ENCODE results near the gene SBSN.
A peak's percentile ranks its signal among the peaks of the same experiment; 100 is the strongest.

Gene SBSN

GRCh38 chr19:35528218-35529038 is at the start of gene SBSN:
Gene SBSN, minus strand, starts transcription at chr19:35528311. Its CDS starts 30 bp downstream, at chr19:35528281.
- no peak for DNase-seq

DNA sequence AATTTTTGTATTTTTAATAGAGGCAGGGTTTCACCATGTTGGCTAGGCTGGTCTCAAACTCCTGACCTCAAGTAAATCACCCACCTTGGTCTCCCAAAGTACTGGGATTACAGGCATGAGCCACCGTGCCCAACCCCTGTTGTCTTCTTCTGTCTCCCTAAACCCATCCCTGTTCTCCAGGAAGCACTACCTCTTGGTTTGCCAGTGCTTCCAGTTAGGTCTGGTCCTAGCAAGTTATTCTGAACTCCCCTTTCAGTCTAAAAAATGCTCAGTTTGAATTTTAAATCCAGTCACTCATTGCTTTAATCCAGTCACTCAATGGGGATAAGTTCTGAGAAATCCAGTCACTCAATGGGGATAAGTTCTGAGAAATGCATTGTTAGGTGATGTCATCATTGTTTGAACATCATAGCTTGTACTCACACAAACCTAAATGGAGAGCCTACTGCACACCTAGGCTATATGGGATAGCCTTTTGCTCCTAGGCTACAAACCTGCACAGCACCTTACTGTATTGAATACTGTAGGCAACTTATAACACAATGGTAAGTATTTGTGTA is 43.4 kb upstream of the SBSN start:
- DNase-seq, result no peak

GRCh38 chr19:35569281-35569781 is 41.2 kb upstream of the SBSN start:
- DNase-seq, result no peak

GRCh38 chr19:35566738-35567137 is 38.6 kb upstream of the SBSN start:
- DNase-seq, result no peak

DNA sequence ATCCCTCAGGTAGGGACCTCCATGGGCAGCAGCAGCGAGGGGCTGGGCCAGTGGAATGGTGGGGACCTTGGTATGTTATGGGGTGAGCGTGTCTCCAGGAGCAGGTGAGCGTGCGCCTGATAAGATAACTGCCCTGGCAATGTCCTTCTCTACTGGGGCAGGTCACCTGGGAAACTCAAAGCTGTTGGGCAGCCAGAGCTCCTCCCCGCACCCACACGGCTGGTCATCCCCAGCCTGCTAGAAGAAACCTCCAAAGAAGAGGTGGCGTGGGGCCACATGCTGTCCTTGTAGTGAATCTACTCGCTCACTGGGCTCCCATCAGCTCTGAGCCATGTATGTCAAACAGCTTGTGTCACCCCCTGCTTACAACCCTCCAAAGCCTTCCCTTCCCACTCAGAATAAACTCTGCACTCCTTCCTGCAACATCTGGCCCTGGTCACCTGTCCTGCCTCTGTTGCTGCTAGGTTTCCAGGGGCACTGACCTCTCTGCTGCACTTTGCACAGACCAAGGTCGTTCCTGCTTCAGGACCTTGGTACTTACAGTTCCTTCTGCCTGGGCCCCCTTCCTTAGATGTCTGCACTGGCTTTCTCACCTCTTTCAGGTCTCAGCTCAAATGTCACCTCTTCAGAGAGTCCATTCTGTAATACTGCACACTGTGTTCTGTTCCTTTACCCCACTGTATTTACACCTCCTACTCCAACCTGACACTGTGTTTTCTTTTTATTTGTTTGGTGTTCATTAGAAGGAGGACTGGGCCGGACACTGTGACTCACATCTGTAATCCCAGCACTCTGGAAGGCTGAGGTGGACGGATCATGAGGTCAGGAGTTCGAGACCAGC is 37.1 kb upstream of the SBSN start:
- DNase-seq, result no peak

DNA sequence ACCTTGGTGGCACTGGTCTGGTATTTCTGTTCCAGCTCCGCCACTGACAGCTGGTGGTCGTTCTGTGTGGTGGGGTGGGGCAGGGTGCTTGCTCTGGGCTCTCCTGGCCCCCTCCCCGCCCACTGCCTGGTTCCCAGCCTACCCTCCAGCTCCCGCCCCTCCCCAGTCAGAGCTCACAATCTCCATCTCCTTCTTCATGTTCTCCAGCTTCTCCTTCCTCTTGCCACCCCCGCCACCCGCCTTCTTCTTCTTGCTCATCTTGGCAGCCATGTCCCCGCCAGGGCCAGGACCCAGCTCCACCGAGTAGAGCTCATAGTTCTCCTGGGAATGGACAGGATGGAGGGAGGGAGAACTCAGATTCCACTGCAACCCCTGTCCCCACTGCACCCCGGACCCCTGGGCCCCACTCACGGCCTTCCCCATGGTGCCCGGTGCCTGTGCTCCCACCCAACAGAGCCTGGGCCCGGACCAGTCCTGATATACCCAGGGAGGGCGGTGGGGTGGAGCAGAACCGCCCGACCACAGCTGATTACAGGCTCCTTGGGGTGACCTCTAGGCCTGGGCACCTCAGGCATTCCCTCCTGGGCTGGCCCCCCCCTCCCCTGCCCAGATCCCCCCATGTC is 35.2 kb upstream of the SBSN start, which contains the start of gene ATP4A:
ATP4A (minus strand) TSS at position 452 of the 623 bp plus-strand sequence; CDS start at position 423, 29 bp downstream.
- DNase-seq, result no peak

DNA sequence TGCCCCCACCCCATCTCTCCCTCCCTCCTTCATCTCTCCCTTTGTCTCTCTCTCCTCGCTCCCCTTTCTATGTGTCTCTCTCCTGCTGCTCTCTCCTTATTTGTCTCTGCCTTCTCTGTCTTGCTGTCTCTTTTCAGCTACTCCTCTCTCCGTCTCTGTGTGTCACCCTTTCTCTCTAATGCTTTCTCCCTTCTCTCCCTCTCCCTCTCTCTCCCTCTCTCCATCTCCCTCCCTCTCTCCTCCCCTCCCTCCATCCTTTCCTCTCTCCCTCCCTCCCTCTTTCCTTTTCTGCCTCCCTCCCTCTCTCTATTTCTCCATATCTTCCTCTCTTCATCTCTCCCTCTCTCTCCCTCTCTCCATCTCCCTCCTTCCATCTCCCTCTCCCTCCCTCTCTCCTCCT is 34.7 kb upstream of the SBSN start:
- no peak for DNase-seq

DNA sequence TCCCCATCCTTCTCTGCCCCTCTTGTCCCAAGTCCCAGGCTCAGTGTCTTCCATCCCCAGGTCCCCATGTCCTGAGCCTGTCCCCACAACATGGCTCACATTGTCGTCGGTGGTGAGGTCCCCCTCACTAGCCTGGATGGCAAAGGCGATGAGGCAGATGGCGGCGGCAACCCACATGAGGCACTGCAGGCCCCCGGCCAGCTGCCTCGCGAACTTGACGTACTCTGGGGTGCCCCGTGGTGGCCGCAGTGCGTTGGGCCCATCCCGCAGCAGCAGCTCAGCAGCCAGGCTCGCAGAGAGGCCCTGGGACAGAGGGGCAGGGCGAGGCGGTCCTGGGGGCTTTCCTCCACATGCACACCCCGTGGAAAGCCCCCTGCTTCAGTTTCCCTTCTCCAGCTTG is 34.2 kb upstream of the SBSN start:
- DNase-seq, result no peak

DNA sequence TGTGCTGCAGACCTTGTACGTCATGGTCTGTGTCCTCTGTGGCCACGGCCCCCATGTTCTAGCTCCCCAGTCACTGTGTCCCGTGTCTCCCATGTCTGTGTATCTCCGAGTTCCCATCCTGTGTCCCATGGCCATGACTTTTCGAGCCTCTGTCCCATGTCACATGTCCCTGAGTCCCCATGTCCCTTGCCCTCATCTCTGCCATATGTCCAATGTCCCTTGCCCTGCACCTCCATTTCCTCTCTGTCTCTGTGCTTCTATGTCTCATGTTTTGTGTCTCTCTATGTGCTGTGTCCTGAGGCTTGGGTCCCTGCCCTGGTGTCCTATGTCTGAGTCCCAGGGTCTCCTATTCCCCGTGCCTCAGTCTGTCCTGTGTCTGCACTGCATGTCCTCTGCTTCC is 33.3 kb upstream of the SBSN start:
- no peak for DNase-seq

- DNase-seq, result no peak
Measured at GRCh38 chr19:35560677-35561076, 32.6 kb upstream of the SBSN start.

DNA sequence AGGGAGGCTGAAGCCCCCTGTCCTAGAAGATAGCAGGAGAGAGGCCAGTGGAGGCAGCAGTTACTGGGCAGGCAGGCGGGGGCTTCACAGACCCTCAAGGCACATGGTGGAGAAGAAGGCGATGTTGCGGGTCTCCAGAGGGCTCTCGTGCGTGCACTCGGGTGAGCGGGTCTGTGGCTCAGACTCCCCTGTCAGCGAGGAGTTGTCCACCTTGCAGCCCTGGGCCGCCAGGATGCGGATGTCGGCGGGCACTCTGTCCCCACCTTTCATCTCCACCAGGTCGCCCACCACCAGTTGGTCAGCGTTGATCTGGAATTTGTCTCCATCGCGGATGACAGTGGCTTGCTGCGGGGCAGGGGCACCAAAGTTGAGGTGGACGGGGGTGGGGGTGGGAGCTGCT is 32.2 kb upstream of the SBSN start:
- DNase-seq, result no peak

DNA sequence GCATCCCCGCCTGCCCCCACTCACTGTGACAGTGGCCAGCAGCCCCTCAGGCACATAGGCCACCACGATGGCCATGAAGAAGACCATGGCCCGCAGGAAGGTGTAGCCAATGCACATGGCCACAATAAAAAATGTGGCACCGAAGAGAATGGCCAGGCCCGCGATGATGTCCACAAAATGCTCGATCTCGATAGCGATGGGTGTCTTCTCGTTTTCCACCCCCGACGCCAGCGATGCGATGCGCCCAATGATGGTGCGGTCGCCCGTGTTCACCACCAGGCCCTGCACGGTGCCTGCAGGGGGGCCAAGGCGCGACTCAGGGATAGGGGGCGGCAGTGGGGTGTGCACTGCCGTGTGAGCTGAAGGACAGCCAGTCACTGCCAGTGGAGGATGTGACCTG is 31.7 kb upstream of the SBSN start:
- no peak for DNase-seq

DNA sequence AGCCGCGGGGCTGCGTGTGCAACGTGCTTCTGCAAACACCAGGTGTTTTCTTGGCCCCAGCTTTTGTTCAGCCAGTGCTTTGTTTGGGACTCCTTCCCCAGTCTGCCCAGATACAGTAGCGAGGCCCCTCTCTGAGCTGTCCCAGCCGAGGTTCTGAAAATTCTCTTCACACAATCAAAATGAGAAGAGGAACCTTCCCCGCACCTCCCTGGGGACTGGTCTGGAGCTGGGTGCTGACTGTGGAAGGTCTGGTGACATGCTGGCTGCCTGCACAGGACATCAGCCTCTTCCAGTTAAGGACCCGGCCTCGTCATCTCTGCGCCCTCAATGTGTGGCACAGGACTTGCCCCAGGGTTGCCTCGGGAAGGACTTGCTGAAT is 31.2 kb upstream of the SBSN start:
- DNase-seq, result no peak

GRCh38 chr19:35558400-35559280 is 30.5 kb upstream of the SBSN start:
- DNase-seq, result no peak

- DNase-seq, result peak; percentile 71
Measured at GRCh38 chr19:35557539-35558399, 29.7 kb upstream of the SBSN start.

DNA sequence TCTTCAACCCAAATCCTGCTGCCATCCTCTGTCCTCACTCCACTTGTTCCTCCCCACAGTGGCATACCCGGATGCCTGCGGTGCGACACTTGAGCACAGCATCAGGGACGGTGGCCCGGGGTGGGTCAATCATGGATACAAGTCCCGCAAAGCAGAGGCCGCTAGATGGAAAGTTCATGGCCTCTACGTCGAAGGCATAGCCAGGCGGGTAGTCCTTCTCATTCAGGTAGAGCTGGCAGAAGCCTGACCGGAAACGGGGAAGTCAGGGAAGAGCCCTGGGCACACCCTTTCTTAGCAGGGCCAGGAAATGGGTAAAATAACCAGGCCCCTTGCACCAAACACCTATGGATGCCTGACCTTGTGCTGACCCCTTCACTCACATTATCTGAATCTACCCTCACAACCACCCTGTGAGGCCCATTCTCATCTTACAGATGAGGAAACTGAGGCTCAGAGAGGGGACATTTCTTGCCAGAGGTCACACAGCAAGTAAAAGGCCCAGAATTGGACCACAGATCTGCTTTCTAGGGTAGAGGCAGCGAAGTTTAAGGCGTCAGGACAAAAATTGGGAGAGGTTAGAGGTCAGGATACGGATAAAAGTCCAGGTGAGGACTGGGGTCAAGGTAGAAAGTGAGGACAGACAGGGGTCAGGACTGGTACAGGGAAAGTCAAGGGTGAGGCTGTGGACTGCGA is 28.9 kb upstream of the SBSN start:
- no peak for DNase-seq

DNA sequence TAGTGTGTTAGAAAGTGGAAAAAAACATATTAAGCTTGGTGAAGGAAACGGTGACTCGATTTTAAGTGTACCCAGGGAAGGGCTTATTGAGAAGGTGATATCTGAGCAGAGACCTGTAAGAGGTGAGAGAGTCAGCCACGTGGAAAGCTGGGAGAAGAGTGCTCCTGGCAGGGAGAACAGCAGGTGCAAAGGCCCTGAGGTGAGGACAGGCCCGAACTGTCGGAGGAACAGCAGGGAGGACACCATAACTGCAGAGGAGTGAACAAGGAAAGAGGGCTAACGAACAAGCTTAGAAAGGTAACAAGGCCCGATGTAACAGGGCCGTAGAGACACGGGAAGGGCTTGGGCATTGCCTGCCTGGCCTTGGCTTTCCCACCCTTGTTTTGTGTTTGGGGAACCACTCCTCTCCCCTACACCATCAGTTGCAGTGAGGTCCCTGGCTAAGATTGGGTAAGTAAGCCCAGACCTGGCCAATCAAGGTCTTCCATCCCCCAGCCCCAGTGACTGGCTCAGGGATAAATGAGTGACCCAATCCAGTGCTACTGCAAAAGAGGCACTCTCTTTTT is 28.0 kb upstream of the SBSN start:
- DNase-seq, result no peak

DNA sequence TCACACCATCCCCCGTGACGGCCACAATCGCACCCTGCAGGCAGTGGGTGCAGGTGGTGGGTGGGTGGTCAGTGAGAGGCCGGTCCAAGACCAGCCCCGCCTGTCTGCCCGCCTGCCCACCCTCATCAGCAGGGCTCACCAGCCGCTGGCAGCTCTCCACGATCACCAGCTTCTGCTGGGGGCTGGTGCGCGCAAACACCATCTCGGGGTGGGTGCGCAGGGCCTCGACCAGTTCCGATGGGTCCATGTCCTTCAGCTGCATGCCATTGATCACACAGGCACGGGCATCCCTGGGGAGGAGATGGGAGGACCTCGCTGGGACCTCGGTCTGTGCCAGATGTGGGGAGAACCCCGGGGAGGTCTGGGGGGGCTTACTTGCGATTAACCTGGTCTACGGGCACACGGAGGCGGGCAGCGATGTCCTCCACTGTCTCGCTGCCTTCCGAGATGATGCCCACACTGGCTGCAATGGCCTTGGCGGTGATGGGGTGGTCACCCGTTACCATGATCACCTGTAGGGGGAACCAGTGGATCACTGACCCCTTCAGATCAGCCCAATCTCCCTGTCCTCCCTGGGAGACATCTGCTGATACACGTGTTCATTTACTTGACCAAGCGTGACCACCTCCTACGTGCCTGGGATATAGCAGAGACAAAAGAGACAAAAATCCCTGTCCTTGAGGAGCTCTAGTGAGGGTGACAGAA is 27.3 kb upstream of the SBSN start:
- DNase-seq, result no peak

DNA sequence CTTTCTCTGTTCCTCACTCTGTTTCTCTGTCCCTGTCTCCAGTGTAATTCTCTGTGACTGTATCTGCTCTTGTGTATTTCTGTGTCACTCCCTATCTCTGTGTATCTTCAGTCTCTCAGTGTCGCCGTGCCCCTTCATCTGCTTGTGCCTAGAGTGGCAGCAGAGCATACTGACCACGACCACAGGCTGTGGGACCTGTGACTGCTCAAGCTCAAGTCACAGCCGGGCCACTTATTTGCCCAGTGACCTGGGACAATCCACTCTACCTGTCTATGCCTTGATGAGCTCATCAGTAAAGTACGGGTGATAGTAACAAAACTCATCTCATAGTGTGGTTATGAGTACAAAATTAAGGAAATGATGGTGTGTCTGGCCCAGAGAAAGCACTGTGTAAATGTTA is 26.0 kb upstream of the SBSN start:
- no peak for DNase-seq

All from right hindlimb (tissue), 1 donor.